Measurements from ENCODE around the gene GABBR2.

GRCh38 chr9:98323831-98324135, 385.0 kb downstream of the GABBR2 start:
- TF ChIP-seq EZH2 (IDR thresholded peaks at IDR 0.05; ENCODE audit: borderline replicate concordance, low read depth, low read length, poor library complexity, severe bottlenecking), result no peak
- no peak for TF ChIP-seq CTCF (conservative IDR thresholded peaks at IDR 0.05; ENCODE audit: low read depth, low read length)

All from A673 (cell line).